SK-N-SH (cell line): ENCODE data around the gene C1QTNF9. TPM values are rescaled to one million over a fixed set of nuclear protein-coding genes. Genes with fewer than 3 reads are reported as not detected.

ENCODE experiments used
- CTCF ChIA-PET: fragments of 300-600, 350-600 bp; formaldehyde crosslinking; extraction: SDS; loops from one replicate; lab custom pipeline; 2021; lab: Yijun Ruan, JAX
- POLR2A ChIA-PET: fragments of 350-600 bp; sonication (Branson Sonifier 250); formaldehyde crosslinking; extraction: SDS; loops from one replicate; lab custom pipeline; 2020; ENCODE audit warnings: antibody characterized with exemption, inconsistent platforms; lab: Yijun Ruan, JAX
- DNase-seq: peaks from one replicate; pipeline ENCODE4 v3.0.0; 2012
- H2AFZ ChIP-seq: fragments of 200-600 bp; sonication (generic); 2 replicates; pipeline ENCODE4 v1.8.1; 2016; ENCODE audit warnings: antibody characterized with exemption, mild to moderate bottlenecking, low read depth
- H3F3A ChIP-seq: fragments of 200-600 bp; sonication (generic); replicated peaks from 2 replicates; pipeline ENCODE3; 2016; ENCODE audit warnings: antibody characterized with exemption, mild to moderate bottlenecking; ENCODE audit not compliant: insufficient read depth
- H3K27ac ChIP-seq, 2 experiments: fragments of 200-500 bp in 1 of 2; fragments of 200-600 bp in 1 of 2; sonication (Bioruptor generic) in 1 of 2; sonication (generic), shearing (Covaris generic) in 1 of 2; 2 replicates each; pipeline versions ENCODE4 v1.5.1 to v1.6.1; 2014 to 2016; ENCODE audit warnings: low read depth in 2 of 2, inconsistent platforms in 1 of 2, low read length in 1 of 2, mild to moderate bottlenecking in 1 of 2, mixed read lengths in 1 of 2
- H3K27me3 ChIP-seq: fragments of 200-600 bp; sonication (generic), shearing (Covaris generic); 2 replicates; pipeline ENCODE4 v1.6.1; 2016; ENCODE audit warnings: mixed run types; ENCODE audit not compliant: insufficient read depth
- H3K36me3 ChIP-seq, 2 experiments: fragments of 200-500 bp in 1 of 2; fragments of 200-600 bp in 1 of 2; sonication (Bioruptor generic) in 1 of 2; sonication (generic) in 1 of 2; replicated peaks in 1 of 2; 2 replicates each; pipeline versions ENCODE3 to v1.5.1; 2014 to 2016; ENCODE audit warnings: low read length in 1 of 2, mild to moderate bottlenecking in 1 of 2; ENCODE audit not compliant: insufficient read depth in 2 of 2, control insufficient read depth in 1 of 2
- H3K4me1 ChIP-seq, 2 experiments: fragments of 200-500 bp in 1 of 2; fragments of 200-600 bp in 1 of 2; sonication (Bioruptor generic) in 1 of 2; sonication (generic), shearing (Covaris generic) in 1 of 2; 2 replicates each; pipeline versions ENCODE4 v1.5.1 to v1.6.1; 2014 to 2016; ENCODE audit warnings: low read depth in 1 of 2, low read length in 1 of 2, mixed run types in 1 of 2; ENCODE audit not compliant: insufficient read depth in 2 of 2, control insufficient read depth in 1 of 2
- H3K4me2 ChIP-seq: fragments of 200-600 bp; sonication (generic), shearing (Covaris generic); 2 replicates; pipeline ENCODE4 v1.6.1; 2017; ENCODE audit warnings: mixed run types
- H3K4me3 ChIP-seq, 2 experiments: fragments of 200-500 bp in 1 of 2; fragments of 200-600 bp in 1 of 2; sonication (Bioruptor generic) in 1 of 2; sonication (generic), shearing (Covaris generic) in 1 of 2; 2 replicates each; pipeline versions ENCODE4 v1.5.1 to v1.8.1; 2014 to 2016; ENCODE audit warnings: low read depth in 2 of 2, inconsistent platforms in 1 of 2, low read length in 1 of 2, mild to moderate bottlenecking in 1 of 2, mixed read lengths in 1 of 2, moderate library complexity in 1 of 2
- H3K79me2 ChIP-seq: fragments of 200-600 bp; sonication (generic); 2 replicates; pipeline ENCODE4 v1.8.1; 2017; ENCODE audit warnings: mild to moderate bottlenecking; ENCODE audit not compliant: insufficient read depth
- H3K9ac ChIP-seq: fragments of 200-600 bp; sonication (generic); 2 replicates; pipeline ENCODE4 v1.6.1; 2017; ENCODE audit warnings: mixed run types
- H3K9me2 ChIP-seq: fragments of 200-600 bp; sonication (generic); 2 replicates; pipeline ENCODE4 v1.6.1; 2017; ENCODE audit warnings: mixed run types
- H3K9me3 ChIP-seq: fragments of 200-600 bp; sonication (generic); 2 replicates; pipeline ENCODE4 v1.6.1; 2017; ENCODE audit warnings: mixed run types, mild to moderate bottlenecking, moderate library complexity
- H4K20me1 ChIP-seq: fragments of 200-600 bp; sonication (generic); 2 replicates; pipeline ENCODE4 v1.6.1; 2017; ENCODE audit warnings: mild to moderate bottlenecking, mixed run types; ENCODE audit not compliant: insufficient read depth
- EZH2phosphoT487 ChIP-seq: fragments of 200-600 bp; sonication (generic); IDR thresholded peaks from 2 replicates; pipeline ENCODE4 v1.6.1; 2017; ENCODE audit warnings: low read depth, mixed run types, mild to moderate bottlenecking, antibody characterized with exemption, moderate library complexity, borderline replicate concordance
- FOXM1 ChIP-seq: IDR thresholded peaks from 2 replicates; pipeline ENCODE4 v1.4.0; 2012; ENCODE audit warnings: low read depth, mild to moderate bottlenecking
- GATA2 ChIP-seq: sonication (generic); formaldehyde crosslinking; IDR thresholded peaks from 2 replicates; pipeline ENCODE4 v1.5.0; 2020; ENCODE audit warnings: mild to moderate bottlenecking, missing genetic modification reagents
- IRF3 ChIP-seq: fragments of 150-350 bp; IDR thresholded peaks from 2 replicates; pipeline ENCODE4 v1.6.1; 2016; ENCODE audit warnings: mild to moderate bottlenecking, low read depth, low read length
- MEF2A ChIP-seq: IDR thresholded peaks from 2 replicates; pipeline ENCODE4 v1.4.0; 2012; ENCODE audit warnings: low read depth, borderline replicate concordance
- NRF1 ChIP-seq: IDR thresholded peaks from 2 replicates; pipeline ENCODE4 v1.6.1; 2012; ENCODE audit warnings: low read depth, mild to moderate bottlenecking, low read length
- POLR2AphosphoS5 ChIP-seq: IDR thresholded peaks from 2 replicates; pipeline ENCODE4 v1.6.1; 2012; ENCODE audit warnings: low read depth, low read length
- RAD21 ChIP-seq: IDR thresholded peaks from 2 replicates; pipeline ENCODE4 v1.6.1; 2012; ENCODE audit warnings: mild to moderate bottlenecking, low read length
- RCOR1 ChIP-seq: fragments of 150-350 bp; IDR thresholded peaks from 2 replicates; pipeline ENCODE4 v1.6.1; 2017; ENCODE audit warnings: antibody characterized with exemption, low read length
- REST ChIP-seq: IDR thresholded peaks from 2 replicates; pipeline ENCODE4 v1.6.1; 2012; ENCODE audit warnings: mild to moderate bottlenecking, low read depth, low read length, moderate library complexity
- RXRA ChIP-seq: IDR thresholded peaks from 2 replicates; pipeline ENCODE4 v1.4.0; 2012; ENCODE audit warnings: low read depth, mild to moderate bottlenecking, borderline replicate concordance
- SIN3A ChIP-seq: IDR thresholded peaks from 2 replicates; pipeline ENCODE4 v1.6.1; 2012; ENCODE audit warnings: low read depth, mild to moderate bottlenecking, low read length, moderate library complexity, borderline replicate concordance
- SMC3 ChIP-seq: IDR thresholded peaks from 2 replicates; pipeline ENCODE4 v1.6.1; 2012; ENCODE audit warnings: low read depth, low read length, improper control_type of control experiment
- TCF12 ChIP-seq: IDR thresholded peaks from 2 replicates; pipeline ENCODE4 v1.4.0; 2012
- TEAD4 ChIP-seq: IDR thresholded peaks from 2 replicates; pipeline ENCODE4 v1.4.0; 2012; ENCODE audit warnings: mild to moderate bottlenecking, borderline replicate concordance; ENCODE audit not compliant: insufficient read depth
- USF1 ChIP-seq: IDR thresholded peaks from 2 replicates; pipeline ENCODE4 v1.4.0; 2012; ENCODE audit warnings: low read depth, borderline replicate concordance
- USF2 ChIP-seq: fragments of 150-350 bp; IDR thresholded peaks from 2 replicates; pipeline ENCODE4 v1.6.1; 2017; ENCODE audit warnings: antibody characterized with exemption, low read length, low read depth, borderline replicate concordance
- ZBTB33 ChIP-seq: IDR thresholded peaks from 2 replicates; pipeline ENCODE4 v1.4.0; 2012; ENCODE audit warnings: low read depth, borderline replicate concordance
- WGBS: methylation state at CpG from one replicate; pipeline ENCODE4 v1.1.6; 2017; ENCODE audit warnings: low lambda C conversion rate; 5-methylcytosine and 5-hydroxymethylcytosine counted together
- polyA plus RNA-seq, 3 experiments: library from polyadenylated mRNA; depleted of rRNA; stranded (reverse); fragments of >200 nt; gene quantifications; 2 replicates each; pipeline ENCODE4 v1.2.3, GENCODE V29; 2012

C1QTNF9 gene
- polyA plus RNA-seq, 1 of the 3 experiments (the other 2 are of a cell fraction) = not detected

- Histone ChIP-seq H3K27ac (no peak overlapping the region), H2AFZ (no peak overlapping the region), H3K9me2 (no peaks in the 10 kb centered on the region), H3K9me3 (no peaks in the 10 kb centered on the region), H3K79me2 (no peaks in the 10 kb centered on the region), H3F3A (no peaks in the 10 kb centered on the region), H3K36me3 (no peaks in the 10 kb centered on the region), H3K4me2 (no peak overlapping the region), H3K9ac (no peak overlapping the region), H3K4me1 (peaks cover 0 to 18% of the 10 kb centered on the region in 2 experiments; a peak in 2 of 4 replicates), H4K20me1 (no peaks in the 10 kb centered on the region), H3K4me3 (no peak overlapping the region), H3K27me3 (no peaks in the 10 kb centered on the region)
- ChIA-PET POLR2A (no interaction called here), CTCF (no interaction called here)
- no peak for DNase-seq
- TF ChIP-seq ZBTB33 (no peak), USF1 (no peak), RCOR1 (no peak), SIN3A (no peak), EZH2phosphoT487 (no peak), MEF2A (no peak), TEAD4 (no peak), NRF1 (no peak), RXRA (no peak), POLR2AphosphoS5 (no peak), TCF12 (no peak), RAD21 (no peak), USF2 (no peak), SMC3 (no peak), REST (no peak), FOXM1 (no peak), IRF3 (no peak), GATA2 (no peak)
- WGBS = 96% methylated on average over 6 of the region's 6 CpGs
These were observed 31.6 kb upstream of the C1QTNF9 start for GRCh38 chr13:24277761-24278160.
